NCI-H146 (cell line): ENCODE data around the gene C1orf52.
"Not testable (repeated sequence)": the region's sequence is repeated elsewhere in the genome, so short reads cannot be mapped to it uniquely, and the experiment has no call there.

ENCODE experiments used
- DNase-seq: peaks from one replicate; lab custom pipeline; 2025; lab: John Stamatoyannopoulos, UW

C1orf52 gene

GRCh38 chr1:85277802-85278201 is 18.3 kb upstream of the C1orf52 start:
- DNase-seq, result no peak

GRCh38 chr1:85276978-85277639 is 17.6 kb upstream of the C1orf52 start:
- DNase-seq, result peak; percentile 20

- DNase-seq, result peak; percentile 99
These were observed 16.9 kb upstream of the C1orf52 start, which contains the start of gene BCL10 for GRCh38 chr1:85276215-85276977. TSS of gene BCL10 (minus strand) at chr1:85276632. CDS start at chr1:85276352, 280 bp downstream.

- peak; percentile 43 for DNase-seq
These were observed 16.3 kb upstream of the C1orf52 start for GRCh38 chr1:85275701-85276214.

GRCh38 chr1:85274969-85275453 is 15.5 kb upstream of the C1orf52 start:
- DNase-seq, result peak; percentile 2

- no peak for DNase-seq
These were observed 13.9 kb upstream of the C1orf52 start for GRCh38 chr1:85273397-85273796.

GRCh38 chr1:85268801-85269585 is 9.5 kb upstream of the C1orf52 start:
- DNase-seq, result no peak

- DNase-seq, result no peak
These were observed 7.9 kb upstream of the C1orf52 start for GRCh38 chr1:85267313-85267712.

GRCh38 chr1:85264150-85264549 is 4.7 kb upstream of the C1orf52 start:
- DNase-seq, result no peak

- no peak for DNase-seq
These were observed 3.5 kb upstream of the C1orf52 start for GRCh38 chr1:85262985-85263384.

- no peak for DNase-seq
These were observed 431 bp upstream of the C1orf52 start for GRCh38 chr1:85259912-85260274.

- DNase-seq, result no peak
These were observed 835 bp downstream of the C1orf52 start for GRCh38 chr1:85258536-85259117.

GRCh38 chr1:85249042-85249441 is 10.4 kb downstream of the C1orf52 start:
- not testable (repeated sequence) for DNase-seq

- DNase-seq, result no peak
These were observed 13.6 kb downstream of the C1orf52 start for GRCh38 chr1:85245891-85246290.

- no peak for DNase-seq
These were observed 14.0 kb downstream of the C1orf52 start for GRCh38 chr1:85245456-85245855.

GRCh38 chr1:85244271-85245061 is 15.0 kb downstream of the C1orf52 start:
- DNase-seq, result no peak

- DNase-seq, result no peak
These were observed 16.1 kb downstream of the C1orf52 start for GRCh38 chr1:85243372-85243771.

- no peak for DNase-seq
These were observed 18.8 kb downstream of the C1orf52 start for GRCh38 chr1:85240643-85241042.

- peak; percentile 45 for DNase-seq
These were observed 19.3 kb downstream of the C1orf52 start for GRCh38 chr1:85240174-85240601.

GRCh38 chr1:85237613-85238012 is 21.8 kb downstream of the C1orf52 start:
- DNase-seq, result no peak
